Diencephalon (tissue), 1 donor: Measurements from ENCODE around the gene PHPT1. TPM values are rescaled to one million over a fixed set of nuclear protein-coding genes. Genes with fewer than 3 reads are reported as not detected.

Experiments used
- small RNA-seq: library from RNA; depleted of rRNA; stranded (forward); fragments of <200 nt; gene quantifications from one replicate; pipeline ENCODE3, GENCODE V24; 2014
- total RNA-seq: library from RNA; depleted of rRNA; stranded (reverse); fragments of >200 nt; gene quantifications from one replicate; pipeline ENCODE4 v1.2.3, GENCODE V29; 2014

The PHPT1 gene
- 99.7 TPM for total RNA-seq

GRCh38 chr9:136849038-136849959, at the start of gene PHPT1:
Gene PHPT1 (plus strand): TSS chr9:136849409. CDS start chr9:136849431, 22 bp downstream.

GRCh38 chr9:136807281-136808074, 41.7 kb upstream of the PHPT1 start, which contains the start of gene RABL6:
Gene RABL6 (plus strand): TSS chr9:136807948. CDS start chr9:136808197, 249 bp downstream.

GRCh38 chr9:136842380-136842948, 6.7 kb upstream of the PHPT1 start, which contains the start of gene AJM1:
Gene AJM1 (plus strand): TSS chr9:136842478. CDS start chr9:136844415, 1,937 bp downstream.

GRCh38 chr9:136851941-136852663, 2.9 kb downstream of the PHPT1 start, which contains the start of gene MAMDC4:
Gene MAMDC4 (plus strand): TSS chr9:136852346. CDS start chr9:136852417, 71 bp downstream.

GRCh38 chr9:136885950-136886578, 36.9 kb downstream of the PHPT1 start, which contains the start of gene TRAF2:
Gene TRAF2 (plus strand): TSS chr9:136886516. CDS start chr9:136898741, 12,225 bp downstream.

Small RNA genes within 50 kb of the gene (small RNA-seq; reads per million reads assigned to genes)
- not detected for gene AL355987.2
- gene MIR4292, result not detected
- gene MIR4479, result not detected

Other genes starting within 250 kb of the PHPT1 start
- 20.3 TPM for gene EGFL7, start 186.5 kb upstream of the PHPT1 start, total RNA-seq
- gene AGPAT2, start 162.0 kb upstream of the PHPT1 start, total RNA-seq, result 3.5 TPM
- gene DIPK1B, start 136.8 kb upstream of the PHPT1 start, total RNA-seq, result 37.4 TPM
- gene LCN10, start 106.5 kb upstream of the PHPT1 start, total RNA-seq, result not detected
- not detected for gene LCN6, start 100.9 kb upstream of the PHPT1 start, total RNA-seq
- not detected for gene LCN8, start 91.2 kb upstream of the PHPT1 start, total RNA-seq
- gene LCN15, start 84.9 kb upstream of the PHPT1 start, total RNA-seq, result not detected
- gene TMEM141, start 58.1 kb upstream of the PHPT1 start, total RNA-seq, result 27.7 TPM
- 2.5 TPM for gene CCDC183, start 53.1 kb upstream of the PHPT1 start, total RNA-seq
- gene RABL6, start 41.5 kb upstream of the PHPT1 start, total RNA-seq, result 35.8 TPM
- 2.8 TPM for gene AJM1, start 6.9 kb upstream of the PHPT1 start, total RNA-seq
- 2.8 TPM for gene MAMDC4, start 2.9 kb downstream of the PHPT1 start, total RNA-seq
- 124 TPM for gene EDF1, start 16.9 kb downstream of the PHPT1 start, total RNA-seq
- 10.1 TPM for gene TRAF2, start 37.1 kb downstream of the PHPT1 start, total RNA-seq
- 63.9 TPM for gene FBXW5, start 95.3 kb downstream of the PHPT1 start, total RNA-seq
- gene C8G, start 95.8 kb downstream of the PHPT1 start, total RNA-seq, result not detected
- 0.46 TPM for gene LCN12, start 102.9 kb downstream of the PHPT1 start, total RNA-seq
- 93.2 TPM for gene PTGDS, start 128.1 kb downstream of the PHPT1 start, total RNA-seq
- gene LCNL1, start 133.6 kb downstream of the PHPT1 start, total RNA-seq, result 1.2 TPM
- 14.1 TPM for gene PAXX, start 143.0 kb downstream of the PHPT1 start, total RNA-seq
- gene CLIC3, start 147.2 kb downstream of the PHPT1 start, total RNA-seq, result not detected
- 36.4 TPM for gene ABCA2, start 178.8 kb downstream of the PHPT1 start, total RNA-seq
- not detected for gene FUT7, start 182.7 kb downstream of the PHPT1 start, total RNA-seq
- 23.1 TPM for gene NPDC1, start 196.8 kb downstream of the PHPT1 start, total RNA-seq
- gene ENTPD2, start 204.7 kb downstream of the PHPT1 start, total RNA-seq, result 3.2 TPM
- 4.2 TPM for gene SAPCD2, start 221.1 kb downstream of the PHPT1 start, total RNA-seq
- gene UAP1L1, start 228.1 kb downstream of the PHPT1 start, total RNA-seq, result 0.69 TPM
- gene MAN1B1, start 237.6 kb downstream of the PHPT1 start, total RNA-seq, result 44.8 TPM